HG03565 (cell line): ENCODE data around the gene MRFAP1L1.
"Not testable (repeated sequence)": the region's sequence is repeated elsewhere in the genome, so short reads cannot be mapped to it uniquely, and the experiment has no call there.

Experiments used
- ATAC-seq: cut with Tn5 transposase; IDR thresholded peaks from one replicate; pipeline ENCODE4 v1.9.1; 2021; ENCODE audit warnings: mild to moderate bottlenecking, moderate library complexity; ENCODE audit not compliant: unreplicated experiment

Gene MRFAP1L1

GRCh38 chr4:6734165-6734786 lies 24.6 kb upstream of the MRFAP1L1 start:
- no peak for ATAC-seq

- no peak for ATAC-seq
Observed at GRCh38 chr4:6733358-6734164, 23.9 kb upstream of the MRFAP1L1 start.

GRCh38 chr4:6732441-6733357 lies 23.0 kb upstream of the MRFAP1L1 start:
- no peak for ATAC-seq

GRCh38 chr4:6731780-6732179 lies 22.1 kb upstream of the MRFAP1L1 start:
- ATAC-seq = no peak

- no peak for ATAC-seq
Observed at GRCh38 chr4:6731318-6731675, 21.6 kb upstream of the MRFAP1L1 start.

GRCh38 chr4:6730603-6731317 lies 21.1 kb upstream of the MRFAP1L1 start:
- no peak for ATAC-seq

- no peak for ATAC-seq
Observed at GRCh38 chr4:6728320-6729029, 18.8 kb upstream of the MRFAP1L1 start.

- no peak for ATAC-seq
Observed at GRCh38 chr4:6727943-6728250, 18.2 kb upstream of the MRFAP1L1 start.

- ATAC-seq = no peak
Observed at GRCh38 chr4:6727081-6727942, 17.6 kb upstream of the MRFAP1L1 start.

GRCh38 chr4:6725427-6725961 lies 15.8 kb upstream of the MRFAP1L1 start:
- ATAC-seq = not testable (repeated sequence)

- ATAC-seq = no peak
Observed at GRCh38 chr4:6724421-6725111, 14.9 kb upstream of the MRFAP1L1 start.

GRCh38 chr4:6723851-6724250 lies 14.2 kb upstream of the MRFAP1L1 start:
- no peak for ATAC-seq

- no peak for ATAC-seq
Observed at GRCh38 chr4:6722891-6723290, 13.2 kb upstream of the MRFAP1L1 start.

GRCh38 chr4:6721121-6721520 lies 11.5 kb upstream of the MRFAP1L1 start:
- no peak for ATAC-seq

GRCh38 chr4:6720202-6720699 lies 10.6 kb upstream of the MRFAP1L1 start:
- no peak for ATAC-seq

GRCh38 chr4:6719611-6720179 lies 10.0 kb upstream of the MRFAP1L1 start:
- no peak for ATAC-seq

- ATAC-seq = no peak
Observed at GRCh38 chr4:6718932-6719610, 9.4 kb upstream of the MRFAP1L1 start.
